Mucosa of descending colon (tissue), 3 donors: Measurements from ENCODE around the gene BRINP1. TPM values are rescaled to one million over a fixed set of nuclear protein-coding genes. Genes with fewer than 3 reads are reported as not detected.

Experiments used
- ATAC-seq: fragments of 200-7000 bp; cut with Tn5 transposase; one replicate; pipeline ENCODE4 v1.9.1; 2020; ENCODE audit warnings: mild to moderate bottlenecking, moderate library complexity
- DNase-seq, 3 donors: peaks; one replicate each; pipeline ENCODE4 v3.0.0-alpha.2; 2020
- H3K36me3 ChIP-seq: fragments of 200-600 bp; one replicate; pipeline ENCODE4 v1.8.0; 2021; ENCODE audit warnings: low read depth, mild to moderate bottlenecking
- H3K4me1 ChIP-seq: fragments of 200-600 bp; one replicate; pipeline ENCODE4 v1.8.0; 2021; ENCODE audit warnings: low read depth, mild to moderate bottlenecking
- H3K4me3 ChIP-seq: fragments of 200-600 bp; one replicate; pipeline ENCODE4 v1.8.0; 2021; ENCODE audit warnings: mild to moderate bottlenecking
- H3K9me3 ChIP-seq: fragments of 200-600 bp; one replicate; pipeline ENCODE4 v1.8.0; 2021; ENCODE audit warnings: mild to moderate bottlenecking
- intact Hi-C, 2 donors: fragments of 100-400 bp; cut with DNase I in 1 of 2; cut with micrococcal nuclease in 1 of 2; formaldehyde crosslinking; loops; one replicate each; pipeline versions ENCODE4 v1.11.0 to v1.11.1; 2022; cut with DNase I, micrococcal nuclease
- total RNA-seq, 3 donors: library from RNA; stranded (reverse); fragmentation: NEBNext Ultra II Directional in 2 of 3; extraction: Animal tissue kit (Norgen Biotek cat#: 25700) in 2 of 3; gene quantifications; one replicate each; pipeline versions ENCODE4 v1.2.1 to v1.2.4, GENCODE V29; 2021 to 2023
- TF ChIP-seq, protein P1 (sequence below): fragments of 200-600 bp; IDR thresholded peaks from one replicate; pipeline ENCODE4 v1.8.0; 2022; ENCODE audit warnings: antibody characterized with exemption, mild to moderate bottlenecking
- donor health status: DM: no; HTN: no; CAD: no; lungs with moderate emphysema.
- donor health status: DM: no; HTN: no; CAD: no.
- donor health status: DM: no; HTN: yes; CAD: no.

Gene BRINP1
- total RNA-seq, 3 donors from 2014 or later: 0.09 to 0.29 (median 0.25) TPM

DNA sequence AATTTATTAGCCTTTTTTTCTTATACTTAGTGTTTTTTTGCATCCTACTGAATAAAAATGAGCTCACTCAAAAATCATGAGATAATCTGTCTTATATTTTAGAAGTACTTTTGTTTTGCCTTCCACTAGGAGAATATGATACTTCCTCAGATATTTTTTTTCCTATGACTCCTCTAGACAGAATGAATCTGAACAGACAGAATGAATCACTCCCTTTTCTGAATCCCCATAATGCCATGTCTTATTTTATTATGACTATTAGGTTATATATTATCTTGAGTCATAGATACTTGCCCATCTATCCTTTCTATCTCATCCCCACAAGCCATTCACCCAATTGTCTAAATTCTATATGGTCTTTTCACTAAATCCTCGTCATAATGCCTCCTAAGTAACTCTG, 134.6 kb downstream of the BRINP1 start:
- H3K9me3 ChIP-seq: no peaks in the 10 kb centered on the region
- TF ChIP-seq, protein P1, sequence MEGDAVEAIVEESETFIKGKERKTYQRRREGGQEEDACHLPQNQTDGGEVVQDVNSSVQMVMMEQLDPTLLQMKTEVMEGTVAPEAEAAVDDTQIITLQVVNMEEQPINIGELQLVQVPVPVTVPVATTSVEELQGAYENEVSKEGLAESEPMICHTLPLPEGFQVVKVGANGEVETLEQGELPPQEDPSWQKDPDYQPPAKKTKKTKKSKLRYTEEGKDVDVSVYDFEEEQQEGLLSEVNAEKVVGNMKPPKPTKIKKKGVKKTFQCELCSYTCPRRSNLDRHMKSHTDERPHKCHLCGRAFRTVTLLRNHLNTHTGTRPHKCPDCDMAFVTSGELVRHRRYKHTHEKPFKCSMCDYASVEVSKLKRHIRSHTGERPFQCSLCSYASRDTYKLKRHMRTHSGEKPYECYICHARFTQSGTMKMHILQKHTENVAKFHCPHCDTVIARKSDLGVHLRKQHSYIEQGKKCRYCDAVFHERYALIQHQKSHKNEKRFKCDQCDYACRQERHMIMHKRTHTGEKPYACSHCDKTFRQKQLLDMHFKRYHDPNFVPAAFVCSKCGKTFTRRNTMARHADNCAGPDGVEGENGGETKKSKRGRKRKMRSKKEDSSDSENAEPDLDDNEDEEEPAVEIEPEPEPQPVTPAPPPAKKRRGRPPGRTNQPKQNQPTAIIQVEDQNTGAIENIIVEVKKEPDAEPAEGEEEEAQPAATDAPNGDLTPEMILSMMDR: no peak
- no peak overlapping the region for H3K4me3 ChIP-seq
- intact Hi-C loops: no loop called here
- H3K4me1 ChIP-seq: no peaks in the 10 kb centered on the region
- no peak for ATAC-seq
- DNase-seq: no peak
- H3K36me3 ChIP-seq: no peaks in the 10 kb centered on the region

DNA sequence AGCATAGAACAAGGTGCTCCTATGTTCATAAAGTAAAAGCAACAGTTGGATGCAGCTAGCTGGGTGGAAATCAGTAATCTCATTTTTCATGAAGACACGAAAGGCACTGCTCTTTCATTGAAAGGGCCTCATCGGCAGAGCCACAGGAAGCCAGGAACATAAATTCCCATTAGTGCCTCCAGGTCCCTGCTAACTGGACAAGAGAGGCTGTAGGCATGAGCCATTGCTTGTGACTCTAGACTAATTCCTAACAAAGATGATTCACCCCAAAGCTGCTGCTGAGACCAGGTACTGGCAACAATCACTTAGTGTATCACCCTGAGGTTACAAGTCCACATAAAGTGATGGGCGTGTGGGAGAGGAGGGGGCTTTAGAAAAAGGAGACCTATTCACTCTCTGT, 141.8 kb downstream of the BRINP1 start:
- no peak for DNase-seq
- intact Hi-C loops: no loop called here
- Histone ChIP-seq H3K4me3 (no peak overlapping the region), H3K4me1 (no peaks in the 10 kb centered on the region), H3K36me3 (no peaks in the 10 kb centered on the region), H3K9me3 (no peaks in the 10 kb centered on the region)
- ATAC-seq: no peak
- TF ChIP-seq, protein P1: no peak

DNA sequence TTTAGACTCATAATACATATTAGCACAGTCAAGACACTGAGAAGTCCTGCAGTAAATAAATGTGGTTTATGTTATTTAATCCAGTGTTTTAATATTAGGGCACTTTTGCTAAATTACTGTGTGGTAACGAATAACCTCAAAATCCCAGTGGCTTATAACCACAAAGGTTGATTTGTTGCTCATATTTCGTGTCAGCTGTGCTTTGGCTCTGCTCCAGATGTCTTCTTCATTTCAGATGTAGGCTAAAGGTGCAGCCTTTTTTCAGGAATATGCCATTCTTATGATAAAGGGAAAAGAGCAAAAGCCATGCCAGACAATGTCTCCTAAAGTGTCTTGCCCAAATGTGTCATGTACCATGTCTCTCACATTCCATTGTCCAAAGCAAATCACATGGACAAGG, 144.8 kb downstream of the BRINP1 start:
- intact Hi-C loops: no loop called here
- TF ChIP-seq, protein P1: no peak
- H3K36me3 ChIP-seq: no peaks in the 10 kb centered on the region
- H3K4me1 ChIP-seq: no peaks in the 10 kb centered on the region
- DNase-seq (no peak), ATAC-seq (no peak)
- H3K4me3 ChIP-seq: no peak overlapping the region
- no peaks in the 10 kb centered on the region for H3K9me3 ChIP-seq

DNA sequence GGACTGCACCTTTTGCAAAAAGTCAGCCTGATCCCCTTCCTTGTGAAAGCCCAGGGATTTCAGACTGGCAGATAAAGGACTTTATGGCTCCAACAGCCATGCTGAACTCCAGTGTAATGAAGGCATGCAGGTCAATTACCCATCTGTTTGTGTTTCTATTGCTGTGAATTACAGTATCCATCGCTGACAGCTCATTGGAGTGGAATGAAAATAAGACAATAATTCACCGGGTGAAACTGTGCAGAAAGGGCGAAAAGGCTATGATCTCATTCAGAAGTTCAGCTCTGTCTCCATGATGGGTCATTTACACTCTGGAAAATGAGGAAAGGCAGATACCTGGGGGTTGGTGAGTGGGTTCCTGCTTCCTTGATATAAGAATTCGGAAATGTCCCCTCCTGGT, 148.0 kb downstream of the BRINP1 start:
- peak; percentile 80 for ATAC-seq
- H3K4me3 ChIP-seq: no peak overlapping the region
- TF ChIP-seq, protein P1: no peak
- H3K4me1 ChIP-seq: no peaks in the 10 kb centered on the region
- peak in 1 of 3 donors; percentile 15 for DNase-seq
- no peaks in the 10 kb centered on the region for H3K36me3 ChIP-seq
- H3K9me3 ChIP-seq: no peaks in the 10 kb centered on the region
- intact Hi-C loops: no loop called here

DNA sequence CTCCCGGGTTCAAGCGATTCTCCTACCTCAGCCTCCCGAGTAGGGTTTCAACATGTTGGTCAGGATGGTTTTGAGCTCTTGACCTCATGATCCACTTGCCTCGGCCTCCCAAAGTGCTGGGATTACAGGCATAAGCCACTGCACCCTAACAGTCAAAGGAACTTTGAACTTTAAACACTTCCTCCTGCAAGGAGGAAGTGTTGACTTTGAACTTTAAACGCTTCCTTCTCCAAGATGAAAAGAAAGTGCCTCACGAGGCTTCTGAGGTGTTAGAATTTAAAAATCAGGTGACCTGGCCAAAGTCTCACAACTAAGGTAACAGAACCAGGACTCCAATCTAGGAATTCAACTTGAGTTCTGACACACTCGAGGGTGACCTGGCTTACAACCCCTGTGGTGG, 150.9 kb downstream of the BRINP1 start:
- H3K4me3 ChIP-seq: no peak overlapping the region
- no peaks in the 10 kb centered on the region for H3K9me3 ChIP-seq
- DNase-seq (peak in 2 of 3 donors; percentile 16 to 21), ATAC-seq (peak; percentile 81)
- intact Hi-C loops: no loop called here
- H3K36me3 ChIP-seq: no peaks in the 10 kb centered on the region
- TF ChIP-seq, protein P1: no peak
- H3K4me1 ChIP-seq: no peaks in the 10 kb centered on the region
